ENCODE data around the gene RNF222. TPM values are rescaled to one million over a fixed set of nuclear protein-coding genes. Genes with fewer than 3 reads are reported as not detected.
"Not testable (repeated sequence)": the region's sequence is repeated elsewhere in the genome, so short reads cannot be mapped to it uniquely, and the experiment has no call there.

The RNF222 gene
- total RNA-seq, 1 donor from 2014 or later = not detected

GRCh38 chr17:8371786-8372185 is 25.8 kb downstream of the RNF222 start:
- H3K9me3 Mint-ChIP-seq = no peaks in the 10 kb centered on the region
- H3K36me3 Mint-ChIP-seq (ENCODE audit: low read depth) = peaks cover 33% of the 10 kb centered on the region
- no peak overlapping the region for H3K4me3 Mint-ChIP-seq (ENCODE audit: low read depth)
- intact Hi-C loops (cut with micrococcal nuclease) = no loop called here
- no peak overlapping the region for H3K27ac Mint-ChIP-seq
- H3K27me3 Mint-ChIP-seq (ENCODE audit: low read depth) = no peaks in the 10 kb centered on the region
- no peak for DNase-seq (ENCODE audit: low spot score)
- H3K4me1 Mint-ChIP-seq (ENCODE audit: low read depth) = peaks cover 10% of the 10 kb centered on the region

DNA sequence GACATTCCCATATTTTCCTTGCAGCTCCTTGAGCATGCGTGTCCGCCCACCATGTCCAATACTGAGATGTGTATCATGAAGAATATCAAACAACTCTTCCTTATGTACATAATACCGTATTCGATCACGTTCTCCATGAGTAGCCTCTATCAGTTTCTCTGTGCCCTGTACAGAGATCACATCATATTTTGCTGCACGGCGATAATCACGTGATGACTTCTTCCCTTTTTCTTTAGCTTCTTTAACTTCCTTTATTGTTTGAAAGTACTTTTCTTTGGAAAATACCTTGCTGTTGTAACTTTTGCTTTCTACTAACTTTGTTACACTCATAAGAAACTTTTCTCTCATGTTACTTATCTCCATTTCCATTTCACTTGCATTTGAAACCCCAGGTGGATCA is 27.7 kb downstream of the RNF222 start:
- Mint-ChIP-seq H3K36me3 (ENCODE audit: low read depth) (peaks cover 16% of the 10 kb centered on the region), H3K27me3 (ENCODE audit: low read depth) (no peaks in the 10 kb centered on the region)

DNA sequence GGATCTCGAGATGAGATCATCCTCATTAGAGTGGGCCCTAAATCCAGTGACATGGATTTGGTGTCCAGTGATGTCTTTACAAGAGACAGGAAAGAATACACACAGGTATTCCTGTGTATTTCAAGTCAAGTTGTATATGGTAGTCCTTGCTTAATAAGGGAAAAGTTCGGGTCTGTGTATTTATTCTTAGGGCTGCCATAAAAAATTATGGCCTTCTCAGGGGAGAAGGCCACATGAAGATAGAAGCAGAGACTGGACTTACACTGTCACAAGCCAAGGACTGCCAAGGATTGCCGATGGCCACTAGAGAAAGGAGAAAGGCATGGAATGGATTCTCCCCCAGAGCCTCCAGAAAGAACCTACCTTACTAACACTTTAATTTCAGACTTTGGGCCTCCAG is 29.4 kb downstream of the RNF222 start:
- no peaks in the 10 kb centered on the region for H3K9me3 Mint-ChIP-seq
- H3K27me3 Mint-ChIP-seq (ENCODE audit: low read depth) = no peaks in the 10 kb centered on the region
- no peaks in the 10 kb centered on the region for H3K4me1 Mint-ChIP-seq (ENCODE audit: low read depth)
- intact Hi-C loops (cut with micrococcal nuclease) = no loop called here
- H3K27ac Mint-ChIP-seq = no peak overlapping the region
- peaks cover 16% of the 10 kb centered on the region for H3K36me3 Mint-ChIP-seq (ENCODE audit: low read depth)
- H3K4me3 Mint-ChIP-seq (ENCODE audit: low read depth) = no peak overlapping the region
- no peak for DNase-seq (ENCODE audit: low spot score)

More for the DNA sequence above, 27.7 kb downstream of the RNF222 start:
- no peak overlapping the region for H3K27ac Mint-ChIP-seq
- DNase-seq (ENCODE audit: low spot score) = no peak
- no peaks in the 10 kb centered on the region for H3K9me3 Mint-ChIP-seq
- H3K4me3 Mint-ChIP-seq (ENCODE audit: low read depth) = no peak overlapping the region
- H3K4me1 Mint-ChIP-seq (ENCODE audit: low read depth) = no peaks in the 10 kb centered on the region
- intact Hi-C loops (cut with micrococcal nuclease) = no loop called here

GRCh38 chr17:8366231-8366630 is 31.4 kb downstream of the RNF222 start:
- H3K36me3 Mint-ChIP-seq (ENCODE audit: low read depth) = peaks cover 16% of the 10 kb centered on the region
- H3K4me1 Mint-ChIP-seq (ENCODE audit: low read depth) = no peaks in the 10 kb centered on the region
- no peak for DNase-seq (ENCODE audit: low spot score)
- intact Hi-C loops (cut with micrococcal nuclease) = no loop called here
- H3K4me3 Mint-ChIP-seq (ENCODE audit: low read depth) = no peak overlapping the region
- H3K27me3 Mint-ChIP-seq (ENCODE audit: low read depth) = no peaks in the 10 kb centered on the region
- no peaks in the 10 kb centered on the region for H3K9me3 Mint-ChIP-seq
- no peak overlapping the region for H3K27ac Mint-ChIP-seq

DNA sequence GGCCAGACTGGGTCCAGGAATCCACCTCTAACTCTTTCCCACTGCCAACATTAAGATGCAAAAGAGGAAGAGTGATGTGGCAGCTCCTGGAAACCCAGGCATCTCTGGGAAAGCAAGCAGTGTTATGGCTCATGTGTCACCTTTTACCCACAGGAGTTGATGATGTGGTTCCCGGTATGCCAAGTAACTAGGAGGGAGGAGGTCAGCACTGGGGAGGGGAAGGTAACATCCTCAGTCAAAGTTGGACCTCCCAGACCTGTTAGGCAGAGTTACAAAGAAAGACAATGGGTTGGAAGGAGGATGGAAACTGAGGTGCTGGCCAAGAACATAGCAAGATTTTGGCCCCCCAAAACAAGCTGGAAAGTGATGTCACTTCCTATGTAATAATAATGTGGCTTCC is 32.5 kb downstream of the RNF222 start:
- Mint-ChIP-seq H3K9me3 (no peaks in the 10 kb centered on the region), H3K4me3 (ENCODE audit: low read depth) (no peak overlapping the region), H3K4me1 (ENCODE audit: low read depth) (peaks cover 3% of the 10 kb centered on the region), H3K27ac (no peak overlapping the region), H3K36me3 (ENCODE audit: low read depth) (peaks cover 13% of the 10 kb centered on the region), H3K27me3 (ENCODE audit: low read depth) (no peaks in the 10 kb centered on the region)
- no peak for DNase-seq (ENCODE audit: low spot score)
- intact Hi-C loops (cut with micrococcal nuclease) = no loop called here

- no peak overlapping the region for H3K4me3 Mint-ChIP-seq (ENCODE audit: low read depth)
- intact Hi-C loops (cut with micrococcal nuclease) = no loop called here
These were observed 34.8 kb downstream of the RNF222 start for GRCh38 chr17:8362651-8363332.

DNA sequence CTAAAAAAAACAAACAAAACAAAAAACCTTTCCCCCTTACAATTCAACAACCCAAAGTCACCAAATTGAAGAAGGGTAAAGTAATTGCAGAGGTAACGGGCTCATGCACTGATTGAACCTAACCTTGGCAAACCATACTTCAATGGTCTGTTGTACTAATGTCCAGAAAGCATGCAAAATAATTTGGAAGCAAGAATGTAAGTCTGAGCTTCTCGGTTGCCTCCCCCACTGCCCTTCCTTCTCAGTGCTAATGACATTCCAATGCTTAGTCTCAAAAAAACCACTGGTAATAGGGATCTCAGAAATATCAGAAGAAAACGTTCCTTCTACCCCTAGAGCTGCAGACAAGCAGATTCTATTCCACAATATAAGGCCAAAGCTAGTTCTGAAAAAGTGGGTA is 36.9 kb downstream of the RNF222 start:
- Mint-ChIP-seq H3K27ac (no peak overlapping the region), H3K4me1 (ENCODE audit: low read depth) (peaks cover 5% of the 10 kb centered on the region), H3K36me3 (ENCODE audit: low read depth) (no peaks in the 10 kb centered on the region), H3K9me3 (no peaks in the 10 kb centered on the region), H3K27me3 (ENCODE audit: low read depth) (peaks cover 3% of the 10 kb centered on the region), H3K4me3 (ENCODE audit: low read depth) (no peak overlapping the region)
- DNase-seq (ENCODE audit: low spot score) = no peak
- intact Hi-C loops (cut with micrococcal nuclease) = no loop called here

More at GRCh38 chr17:8362651-8363332, 34.8 kb downstream of the RNF222 start:
- DNase-seq (ENCODE audit: low spot score) = no peak
- H3K36me3 Mint-ChIP-seq (ENCODE audit: low read depth) = no peaks in the 10 kb centered on the region
- H3K4me1 Mint-ChIP-seq (ENCODE audit: low read depth) = peaks cover 5% of the 10 kb centered on the region
- H3K9me3 Mint-ChIP-seq = no peaks in the 10 kb centered on the region
- H3K27ac Mint-ChIP-seq = no peak overlapping the region
- H3K27me3 Mint-ChIP-seq (ENCODE audit: low read depth) = peaks cover 3% of the 10 kb centered on the region

DNA sequence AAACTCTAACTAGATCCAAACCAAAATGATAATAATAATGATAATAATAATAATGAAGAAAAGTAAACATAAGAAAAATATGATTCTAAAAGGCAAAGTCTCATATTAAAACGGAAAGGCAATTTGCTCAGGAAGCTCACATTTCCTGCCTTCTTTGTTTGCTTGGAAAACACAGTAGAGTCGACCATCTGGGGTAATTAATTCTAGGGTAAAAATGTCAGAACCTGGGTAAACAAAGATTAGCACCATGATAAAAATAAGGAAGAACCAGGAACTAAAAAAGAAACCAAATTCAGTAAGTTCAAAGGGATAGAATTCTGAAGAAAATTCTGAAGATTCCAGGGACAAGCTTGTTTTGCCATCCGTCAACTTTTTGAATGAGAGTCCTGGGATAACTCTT is 37.4 kb downstream of the RNF222 start:
- no peaks in the 10 kb centered on the region for H3K36me3 Mint-ChIP-seq (ENCODE audit: low read depth)
- intact Hi-C loops (cut with micrococcal nuclease) = no loop called here

GRCh38 chr17:8359769-8360168 is 37.9 kb downstream of the RNF222 start:
- no peak for DNase-seq (ENCODE audit: low spot score)
- Mint-ChIP-seq H3K4me3 (ENCODE audit: low read depth) (no peak overlapping the region), H3K27ac (no peak overlapping the region), H3K27me3 (ENCODE audit: low read depth) (peaks cover 3% of the 10 kb centered on the region), H3K36me3 (ENCODE audit: low read depth) (no peaks in the 10 kb centered on the region), H3K9me3 (no peaks in the 10 kb centered on the region), H3K4me1 (ENCODE audit: low read depth) (peaks cover 5% of the 10 kb centered on the region)
- intact Hi-C loops (cut with micrococcal nuclease) = no loop called here

More for the DNA sequence above, 37.4 kb downstream of the RNF222 start:
- Mint-ChIP-seq H3K27ac (no peak overlapping the region), H3K27me3 (ENCODE audit: low read depth) (peaks cover 3% of the 10 kb centered on the region), H3K4me1 (ENCODE audit: low read depth) (peaks cover 5% of the 10 kb centered on the region), H3K4me3 (ENCODE audit: low read depth) (no peak overlapping the region), H3K9me3 (no peaks in the 10 kb centered on the region)
- no peak for DNase-seq (ENCODE audit: low spot score)

DNA sequence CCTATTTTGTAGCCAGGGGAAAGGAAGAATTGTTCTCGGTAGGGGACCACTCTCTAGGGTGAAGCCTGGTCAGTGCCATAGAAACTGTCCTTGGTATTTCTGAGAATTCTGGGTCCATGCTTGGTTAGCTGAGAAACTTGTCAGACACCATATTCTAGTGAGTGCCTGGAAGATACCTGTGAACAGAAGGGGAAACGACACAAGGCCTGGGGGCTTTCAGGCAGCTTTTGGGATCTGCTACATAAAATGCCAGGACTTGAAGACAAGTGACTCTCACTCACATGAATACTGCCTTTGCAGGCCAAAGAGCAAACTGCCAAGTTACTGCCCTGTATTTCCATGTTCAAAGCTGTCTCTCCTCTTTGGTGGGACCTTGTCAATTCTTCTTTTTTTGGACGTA is 39.7 kb downstream of the RNF222 start:
- Mint-ChIP-seq H3K27me3 (ENCODE audit: low read depth) (peaks cover 3% of the 10 kb centered on the region), H3K4me1 (ENCODE audit: low read depth) (peaks cover 5% of the 10 kb centered on the region), H3K4me3 (ENCODE audit: low read depth) (no peak overlapping the region), H3K27ac (no peak overlapping the region), H3K9me3 (no peaks in the 10 kb centered on the region), H3K36me3 (ENCODE audit: low read depth) (no peaks in the 10 kb centered on the region)
- DNase-seq (ENCODE audit: low spot score) = no peak
- intact Hi-C loops (cut with micrococcal nuclease) = no loop called here

DNA sequence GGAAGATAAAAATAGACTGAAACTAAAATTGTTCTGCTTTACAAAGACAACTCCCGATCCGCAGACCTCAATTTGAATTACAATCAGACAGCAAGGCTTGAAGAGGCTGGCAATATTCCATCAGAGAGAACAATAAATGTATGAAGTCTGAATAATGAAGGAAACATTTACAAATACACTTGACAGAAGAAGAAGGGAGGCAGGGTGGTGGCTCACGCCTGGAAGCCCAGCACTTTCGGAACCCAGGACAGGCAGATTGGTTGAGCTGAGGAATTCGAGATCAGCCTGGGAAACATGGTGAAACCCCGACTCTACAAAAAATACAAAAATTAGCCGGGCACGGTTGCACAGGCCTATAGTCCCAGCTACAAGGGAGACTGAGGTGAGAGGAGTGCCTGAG is 43.4 kb downstream of the RNF222 start:
- no peak overlapping the region for H3K4me3 Mint-ChIP-seq (ENCODE audit: low read depth)
- no peaks in the 10 kb centered on the region for H3K36me3 Mint-ChIP-seq (ENCODE audit: low read depth)
- no peaks in the 10 kb centered on the region for H3K9me3 Mint-ChIP-seq
- no peak overlapping the region for H3K27ac Mint-ChIP-seq
- no peaks in the 10 kb centered on the region for H3K4me1 Mint-ChIP-seq (ENCODE audit: low read depth)
- intact Hi-C loops (cut with micrococcal nuclease) = no loop called here
- peaks cover 6% of the 10 kb centered on the region for H3K27me3 Mint-ChIP-seq (ENCODE audit: low read depth)
- DNase-seq (ENCODE audit: low spot score) = no peak

- Mint-ChIP-seq H3K36me3 (ENCODE audit: low read depth) (no peaks in the 10 kb centered on the region), H3K4me3 (ENCODE audit: low read depth) (no peak overlapping the region), H3K9me3 (no peaks in the 10 kb centered on the region), H3K27ac (no peak overlapping the region), H3K27me3 (ENCODE audit: low read depth) (peaks cover 5% of the 10 kb centered on the region), H3K4me1 (ENCODE audit: low read depth) (no peaks in the 10 kb centered on the region)
- no peak for DNase-seq (ENCODE audit: low spot score)
- intact Hi-C loops (cut with micrococcal nuclease) = no loop called here
These were observed 43.9 kb downstream of the RNF222 start for GRCh38 chr17:8353736-8354135.

DNA sequence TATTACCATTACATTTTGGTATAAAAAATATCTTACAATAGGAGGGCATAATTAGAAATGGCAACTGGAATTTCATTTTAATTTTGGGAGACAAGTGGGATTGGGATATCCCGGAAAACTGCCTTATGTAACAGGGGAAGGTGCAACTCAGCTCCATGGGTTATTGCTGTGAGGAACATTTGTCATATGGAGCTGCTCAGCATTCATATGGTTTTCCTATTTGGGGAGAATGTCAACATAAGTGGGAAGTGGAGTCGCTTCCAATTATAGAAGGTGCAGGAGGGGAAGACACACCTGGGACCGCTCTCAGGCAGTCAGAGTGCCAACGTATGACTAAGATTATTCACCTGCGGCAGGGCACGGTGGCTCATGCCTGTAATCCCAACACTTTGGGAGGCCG is 47.3 kb downstream of the RNF222 start:
- H3K27me3 Mint-ChIP-seq (ENCODE audit: low read depth) = peaks cover 12% of the 10 kb centered on the region
- H3K36me3 Mint-ChIP-seq (ENCODE audit: low read depth) = no peaks in the 10 kb centered on the region

GRCh38 chr17:8347001-8347400 is 50.6 kb downstream of the RNF222 start:
- H3K4me3 Mint-ChIP-seq (ENCODE audit: low read depth); DNase-seq (ENCODE audit: low spot score); intact Hi-C loops (cut with micrococcal nuclease); H3K4me1 Mint-ChIP-seq (ENCODE audit: low read depth); H3K36me3 Mint-ChIP-seq (ENCODE audit: low read depth); H3K9me3 Mint-ChIP-seq; H3K27ac Mint-ChIP-seq: not testable (repeated sequence)
- H3K27me3 Mint-ChIP-seq (ENCODE audit: low read depth) = peaks cover 16% of the 10 kb centered on the region

More for the DNA sequence above, 47.3 kb downstream of the RNF222 start:
- no peak overlapping the region for H3K27ac Mint-ChIP-seq
- no peaks in the 10 kb centered on the region for H3K9me3 Mint-ChIP-seq
- no peak for DNase-seq (ENCODE audit: low spot score)
- intact Hi-C loops (cut with micrococcal nuclease) = no loop called here
- H3K4me3 Mint-ChIP-seq (ENCODE audit: low read depth) = no peak overlapping the region
- H3K4me1 Mint-ChIP-seq (ENCODE audit: low read depth) = no peaks in the 10 kb centered on the region

Measured in activated T-helper 2 cell treated with anti-CD3 and anti-CD28 coated beads, Interferon-gamma antibody, Interleukin-2, Interleukin-4, amounts not matched to agents 10 μg/mL and 5 μg/mL and 100 μg/mL, durations not matched to agents 14 hours and 24 hours and 36 hours (primary cell).